Stimulated activated CD4-positive, alpha-beta T cell treated with anti-CD3 and anti-CD28 coated beads, Interleukin-12 subunit alpha, Interleukin-12 subunit beta, amount 100 ng/mL, for 4 hours (primary cell): ENCODE measurements around the gene PIAS4.

Experiments
- DNase-seq: peaks from one replicate; pipeline ENCODE4 v3.0.0-alpha.2; 2020

Gene PIAS4

DNA sequence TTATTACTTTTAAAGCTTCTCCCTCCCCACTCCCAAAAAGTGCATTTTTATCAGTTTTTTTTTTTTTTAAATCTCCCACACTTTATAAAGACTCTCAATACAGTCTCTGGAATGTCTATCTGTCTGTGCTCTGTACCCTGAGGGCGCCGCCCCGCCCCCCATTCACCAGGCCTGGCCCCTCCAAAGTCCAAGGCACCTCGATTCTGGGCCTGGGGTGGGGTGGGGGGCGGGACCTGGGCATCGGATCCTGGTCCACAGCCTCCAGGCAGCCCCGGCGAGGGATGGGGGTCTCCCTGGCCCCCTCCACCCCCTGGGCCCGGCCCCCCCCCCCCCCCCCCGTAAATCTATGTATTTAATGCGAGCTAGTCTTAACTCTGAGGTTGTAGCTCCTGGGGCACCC, 35.9 kb downstream of the PIAS4 start:
- DNase-seq, result no peak

DNA sequence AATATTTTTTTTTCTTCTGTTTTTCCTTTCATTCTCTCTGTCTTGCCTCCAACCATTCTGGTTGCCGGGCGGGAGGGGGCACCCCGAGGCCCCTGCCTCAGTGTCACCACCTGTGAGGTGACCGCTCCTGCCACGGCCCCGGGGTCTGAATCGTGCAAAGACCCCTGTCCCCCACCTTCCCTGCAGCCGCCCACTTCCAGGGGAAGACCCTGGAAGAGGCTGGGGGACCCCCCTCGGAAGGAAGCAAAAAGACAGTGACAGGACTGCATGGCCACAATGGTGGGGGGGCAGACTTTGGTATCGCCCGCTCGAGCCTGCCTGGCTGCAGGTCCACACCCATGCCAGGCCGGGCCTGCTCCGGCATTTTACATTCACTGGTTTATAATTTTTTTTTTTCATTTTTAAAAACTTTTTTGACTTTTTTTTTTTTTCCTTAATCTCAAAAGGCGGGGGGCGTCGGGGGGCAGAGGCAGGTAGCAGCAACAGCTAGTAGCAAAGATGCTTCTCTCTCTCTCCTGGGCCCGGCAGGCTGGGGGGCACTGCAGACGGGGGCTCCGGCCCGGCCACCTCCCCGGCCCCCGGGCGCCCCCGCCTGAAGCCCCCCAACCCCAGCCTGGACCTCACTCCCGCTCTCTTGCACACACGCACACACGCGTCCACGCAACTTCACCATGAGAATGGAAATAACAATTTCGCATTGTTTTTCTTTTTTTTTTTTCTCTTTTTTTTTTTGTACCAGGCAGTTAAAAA, 36.6 kb downstream of the PIAS4 start:
- no peak for DNase-seq

DNA sequence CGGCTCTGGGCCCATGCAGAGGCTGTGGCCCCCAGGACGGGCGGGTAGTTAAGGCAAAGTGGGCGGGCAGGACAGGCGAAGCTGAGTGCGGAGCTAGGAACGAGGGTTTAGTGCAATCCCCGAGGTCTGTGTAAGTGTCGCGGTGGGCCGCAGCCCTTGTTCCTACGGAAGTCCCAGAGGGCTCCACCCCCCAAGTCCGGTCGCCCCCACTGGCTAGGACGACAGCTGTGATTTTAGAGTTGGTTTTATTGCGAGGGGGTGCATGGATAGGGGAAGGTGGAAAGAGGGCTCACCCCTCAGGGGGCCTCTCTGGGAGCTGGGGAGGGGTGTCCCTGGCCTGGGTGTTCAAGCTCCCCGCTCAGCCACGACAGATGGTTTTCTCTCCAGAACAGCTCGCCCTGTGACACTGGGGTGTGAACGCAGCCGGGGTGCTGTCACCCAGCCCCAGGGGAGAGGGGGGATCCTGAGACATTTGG, 37.5 kb downstream of the PIAS4 start:
- no peak for DNase-seq

GRCh38 chr19:4045597-4046361, 38.2 kb downstream of the PIAS4 start:
- DNase-seq, result no peak

DNA sequence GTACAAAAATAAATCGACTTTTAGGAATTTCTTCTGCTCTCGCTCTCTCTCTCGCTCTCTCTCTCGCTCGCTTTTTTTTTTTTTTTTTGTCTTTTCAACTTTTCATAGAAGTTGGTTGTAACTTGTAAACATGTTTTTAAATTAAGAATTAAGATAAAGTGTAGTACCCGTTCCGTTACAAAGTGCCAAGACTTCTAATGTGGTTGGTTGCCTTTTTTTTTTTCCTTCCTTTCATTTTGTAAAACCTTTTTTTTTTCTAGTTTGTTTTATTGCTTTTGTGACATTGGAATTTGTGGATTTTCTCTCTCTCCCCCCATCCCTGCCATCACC, 38.8 kb downstream of the PIAS4 start:
- no peak for DNase-seq

DNA sequence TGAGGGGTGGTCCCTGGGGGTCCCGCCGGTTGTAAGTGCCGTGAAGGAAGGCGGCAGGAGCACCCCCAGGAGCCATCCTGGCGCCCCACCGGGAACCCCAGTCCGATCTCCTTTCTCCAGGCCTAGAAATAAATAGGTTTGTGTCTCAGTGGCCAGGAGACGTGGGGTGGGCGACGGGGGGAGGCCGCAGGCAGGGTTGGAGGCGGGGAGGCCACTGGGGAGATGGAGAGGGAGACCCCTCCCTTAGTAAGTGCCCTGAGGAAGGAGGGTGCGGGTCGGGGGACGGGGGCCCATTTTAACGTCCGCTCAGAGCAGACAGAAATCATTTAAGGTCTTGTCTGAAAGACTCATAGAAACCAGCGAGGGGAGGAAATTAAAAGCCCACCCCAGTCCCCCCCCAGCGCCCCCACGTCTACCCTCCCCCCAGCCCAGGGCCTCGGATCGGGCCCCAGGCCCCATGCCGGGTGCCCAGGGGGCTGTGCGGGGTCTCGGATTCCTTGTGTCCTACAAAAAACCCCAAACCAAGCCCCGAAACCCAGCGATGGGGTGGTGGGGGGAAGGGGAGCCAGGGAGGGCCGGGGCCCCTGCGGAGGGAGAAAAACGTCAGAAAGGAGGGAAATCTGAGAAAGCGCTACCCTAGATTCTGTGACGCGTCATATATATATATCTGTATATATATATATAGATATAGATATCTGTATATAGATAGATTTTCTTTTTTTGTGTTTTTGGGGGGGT, 39.6 kb downstream of the PIAS4 start:
- no peak for DNase-seq

DNA sequence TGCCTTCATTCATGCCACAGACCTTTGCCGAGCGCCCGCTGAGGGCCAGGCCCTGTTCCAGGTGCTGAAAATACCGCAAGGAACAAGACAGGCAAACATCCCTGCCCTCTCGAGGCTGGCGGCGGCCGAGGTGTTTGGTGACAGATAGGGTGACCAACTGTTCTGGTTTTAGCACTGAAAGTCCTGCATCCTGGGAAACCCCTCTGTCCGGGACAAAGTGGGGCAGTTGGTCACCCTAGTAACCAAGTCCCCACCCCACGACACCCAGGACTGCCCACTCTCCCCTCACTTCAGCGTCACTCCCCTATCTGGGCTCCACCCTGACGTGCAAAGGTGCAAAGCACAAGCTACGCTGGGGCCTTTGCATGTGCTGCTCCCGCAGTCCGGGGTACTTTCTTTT, 41.9 kb downstream of the PIAS4 start:
- DNase-seq, result no peak

- DNase-seq, result no peak
These were observed 43.9 kb downstream of the PIAS4 start for GRCh38 chr19:4051175-4052101.

GRCh38 chr19:4052114-4052992, 44.8 kb downstream of the PIAS4 start:
- no peak for DNase-seq

- no peak for DNase-seq
These were observed 45.5 kb downstream of the PIAS4 start for GRCh38 chr19:4052993-4053422.

- DNase-seq, result no peak
These were observed 46.1 kb downstream of the PIAS4 start for GRCh38 chr19:4053423-4054324.

DNA sequence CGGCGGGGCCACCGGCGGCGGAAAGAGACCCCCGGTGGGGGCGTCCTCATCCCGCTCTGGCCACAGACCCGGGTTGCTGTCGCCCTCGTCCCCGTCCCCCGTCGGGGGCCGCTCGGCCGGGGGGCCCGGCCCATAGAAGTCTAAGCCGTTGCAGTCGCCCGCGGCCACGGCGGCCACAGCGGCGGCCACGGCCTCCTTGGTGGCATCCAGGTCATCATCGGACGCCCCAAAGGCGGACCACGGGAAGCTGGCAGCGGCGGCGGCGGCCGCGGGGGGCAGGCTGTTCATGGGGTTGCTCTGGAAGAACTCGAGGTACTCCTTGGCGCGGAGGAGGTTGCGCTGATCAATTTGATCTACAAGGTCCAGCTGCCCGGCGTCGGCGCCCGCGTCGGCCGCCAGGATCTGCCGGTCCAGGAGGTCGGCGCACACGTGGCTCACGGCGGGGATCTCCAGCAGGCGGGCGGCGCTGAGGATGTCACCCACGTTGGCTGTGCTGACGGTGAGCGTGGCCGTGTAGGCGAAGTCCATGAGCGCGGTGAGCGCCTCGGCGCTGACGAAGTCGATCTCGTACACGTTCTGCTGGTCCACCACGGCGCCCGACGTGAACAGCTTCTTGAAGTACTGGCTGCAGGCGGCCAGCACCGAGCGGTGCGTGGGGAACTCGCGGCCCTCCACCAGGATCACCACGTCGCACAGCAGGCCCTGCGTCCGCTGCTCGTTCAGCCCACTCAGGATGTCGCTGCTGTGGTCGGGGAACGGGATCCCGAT, 47.1 kb downstream of the PIAS4 start:
- no peak for DNase-seq

GRCh38 chr19:4055209-4055552, 47.6 kb downstream of the PIAS4 start:
- no peak for DNase-seq

DNA sequence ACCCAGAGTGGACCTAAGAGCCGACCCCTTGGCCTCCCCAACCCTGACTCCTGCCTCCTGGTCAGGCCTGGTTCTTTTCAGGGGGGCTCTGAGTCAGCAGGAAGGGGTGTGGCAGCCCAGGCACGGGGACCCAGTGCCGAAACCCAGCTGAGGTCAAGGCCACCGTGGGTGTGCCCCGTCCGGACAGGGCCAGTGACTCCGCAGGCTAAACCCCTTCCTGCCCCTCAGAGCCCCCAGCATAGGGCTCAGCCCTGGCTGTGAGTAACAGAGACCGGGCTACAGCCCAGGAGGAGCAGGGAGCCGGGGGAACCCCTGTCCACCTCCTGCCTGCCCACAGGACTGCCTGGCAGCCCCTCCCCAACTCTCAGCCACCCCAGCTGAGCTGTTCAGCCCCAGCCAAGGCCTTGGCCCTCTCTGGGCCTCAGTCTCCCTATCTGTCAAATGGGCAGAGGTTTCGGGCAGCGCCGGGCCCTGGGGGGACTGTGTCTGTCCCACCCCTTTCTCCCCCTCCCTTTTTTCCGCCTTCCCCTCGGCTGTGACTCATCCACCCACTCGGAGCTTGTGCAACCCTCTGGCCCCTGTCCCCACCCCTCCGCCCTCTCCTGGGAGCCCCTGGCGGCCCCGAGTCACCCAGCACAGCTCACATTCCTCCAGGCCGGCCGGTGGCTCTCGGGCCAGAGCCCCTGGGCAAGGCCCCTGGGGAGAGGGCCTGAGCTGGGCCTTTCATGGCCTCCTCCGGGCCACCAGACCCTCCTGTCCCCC, 50.6 kb downstream of the PIAS4 start:
- DNase-seq, result peak; percentile 54

DNA sequence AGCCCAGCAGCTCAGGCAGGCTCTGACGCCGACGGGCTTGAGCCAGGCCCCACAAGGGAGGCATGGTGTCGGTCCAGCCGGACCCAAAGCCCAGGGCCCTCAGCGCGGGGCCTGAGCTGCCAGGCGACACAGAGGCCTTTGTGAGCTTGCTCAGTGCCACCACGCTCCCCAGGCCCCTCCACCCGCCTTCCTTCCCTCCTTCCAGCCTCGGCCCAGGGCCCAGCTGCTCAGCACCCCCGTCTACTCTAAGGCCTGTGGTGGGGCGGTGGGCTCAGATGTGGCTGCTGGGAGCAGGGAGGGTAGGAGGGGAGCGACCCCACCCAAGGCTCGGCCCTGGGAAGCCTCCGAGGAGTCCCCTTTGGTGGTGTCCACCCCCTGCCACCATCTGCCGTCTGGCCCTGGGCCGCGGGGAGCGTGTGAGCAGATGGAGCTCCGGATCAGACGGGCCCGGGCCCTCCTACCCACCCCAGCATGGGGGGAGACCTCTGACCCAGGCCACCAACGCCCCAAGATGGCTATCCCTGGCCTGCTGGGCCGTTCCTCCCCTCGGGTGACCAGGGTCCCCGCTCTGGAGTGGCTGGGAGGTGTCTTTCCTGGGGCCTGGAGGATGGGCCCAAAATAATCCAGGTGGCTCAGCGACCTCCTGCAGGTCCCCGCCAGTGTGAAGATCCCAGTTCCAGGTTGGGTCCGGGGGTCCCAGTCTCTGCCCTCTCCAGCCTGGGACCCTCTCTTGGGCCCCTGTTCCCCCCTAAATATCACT, 51.3 kb downstream of the PIAS4 start:
- DNase-seq, result no peak

DNA sequence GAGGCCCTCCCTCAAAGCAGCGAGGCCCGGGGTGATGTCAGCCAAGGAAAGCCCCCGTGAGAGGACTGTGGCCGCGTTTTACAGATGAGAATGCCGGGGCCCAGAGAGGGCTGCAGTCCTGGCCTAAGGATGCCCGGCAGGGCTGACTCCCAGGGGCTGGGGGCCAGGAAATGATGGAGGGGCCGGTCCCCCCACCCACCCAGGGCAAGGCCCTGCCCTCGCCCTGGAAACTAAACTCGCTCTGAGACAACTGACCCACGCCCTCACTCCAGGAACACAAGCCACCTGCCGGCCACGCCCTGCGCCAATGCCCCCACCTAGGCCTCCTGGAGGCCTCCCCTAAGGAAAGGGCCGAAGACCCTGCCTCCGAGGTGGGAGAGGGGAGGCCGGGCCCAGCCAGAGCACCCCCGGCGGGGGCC, 51.9 kb downstream of the PIAS4 start:
- no peak for DNase-seq

DNA sequence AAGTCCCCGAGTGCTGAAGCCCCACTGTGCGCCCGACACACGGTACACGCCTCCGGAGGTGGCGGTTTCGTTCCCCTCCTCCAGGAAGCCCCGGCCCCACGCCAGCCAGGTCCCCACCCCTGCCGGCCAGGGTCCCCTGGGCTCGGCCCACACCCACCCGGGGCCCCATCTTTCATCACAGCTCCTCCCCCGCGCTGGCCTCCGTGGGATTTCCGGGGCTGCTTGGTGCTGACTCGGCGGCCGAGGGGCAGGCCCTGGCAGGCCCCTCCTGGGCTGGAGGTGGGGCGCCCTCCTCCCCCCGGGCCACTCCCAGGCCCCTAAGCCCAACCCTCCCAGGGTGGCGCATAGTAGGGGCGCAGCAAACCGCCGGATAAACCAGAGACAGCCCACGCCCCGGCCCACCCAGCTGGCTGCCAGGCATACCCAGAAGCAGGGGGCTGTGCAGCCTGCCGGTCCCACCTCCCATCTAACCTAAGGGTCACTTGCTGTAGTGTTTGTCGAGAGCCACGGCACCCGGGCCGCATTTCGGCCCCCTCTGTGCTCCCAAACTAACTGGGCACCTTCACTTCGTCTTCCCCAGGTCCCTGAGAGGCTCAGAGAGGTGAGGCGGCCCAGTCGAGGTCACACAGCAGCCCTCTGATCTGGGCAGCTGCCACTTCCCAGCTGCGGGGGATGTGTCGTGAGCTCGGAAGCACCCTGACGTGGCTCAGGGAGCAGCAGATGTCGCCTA, 52.5 kb downstream of the PIAS4 start:
- DNase-seq, result no peak
